GM12875 (cell line): ENCODE measurements around the gene UNC5B.

ENCODE experiments used
- H3K4me3 ChIP-seq: one replicate; pipeline ENCODE4 v1.5.1; 2011; ENCODE audit warnings: low read depth, low read length, control low read depth
- CTCF ChIP-seq: IDR thresholded peaks from 2 replicates; pipeline ENCODE4 v1.5.1; 2011; ENCODE audit warnings: low read depth, mild to moderate bottlenecking, control low read depth, inconsistent platforms, low read length, moderate library complexity, borderline replicate concordance; ENCODE audit not compliant: insufficient read depth

Gene UNC5B

GRCh38 chr10:71256661-71257318 lies 44.4 kb downstream of the UNC5B start:
- no peak for TF ChIP-seq CTCF
- no peak overlapping the region for H3K4me3 ChIP-seq

DNA sequence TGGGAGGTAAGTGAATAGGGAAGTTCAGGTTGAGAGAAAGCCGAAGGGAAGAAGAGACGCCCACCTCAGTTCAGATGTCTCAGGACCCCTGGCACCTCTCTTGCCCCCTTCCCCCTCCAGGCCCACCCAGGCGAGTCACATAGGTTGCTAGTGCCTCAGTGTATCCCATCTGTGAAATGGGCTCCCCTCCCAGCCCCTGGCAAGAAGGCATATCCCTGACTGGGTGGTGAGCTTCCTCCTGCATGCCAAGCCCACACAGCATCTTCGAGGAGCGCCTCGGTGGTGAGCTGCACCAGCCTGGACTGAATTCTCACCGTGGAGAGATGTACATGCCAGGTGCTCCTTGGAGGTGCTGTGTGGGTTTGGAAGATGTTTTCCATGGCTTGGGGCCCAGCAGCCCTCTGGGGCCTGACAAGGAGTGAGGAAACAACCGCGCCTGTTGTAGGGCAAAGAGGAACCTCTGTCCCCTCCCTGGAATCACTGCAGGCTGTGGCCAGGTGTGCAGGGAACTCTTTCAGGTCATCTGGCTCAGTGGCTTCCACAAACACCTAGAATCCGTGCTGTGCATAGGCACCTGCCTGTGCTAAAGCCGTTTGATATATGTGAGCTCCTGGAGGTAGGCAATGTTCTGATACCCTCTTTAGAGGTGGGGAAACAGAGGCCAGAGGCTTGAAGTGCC lies 45.1 kb downstream of the UNC5B start:
- TF ChIP-seq CTCF, result no peak
- no peak overlapping the region for H3K4me3 ChIP-seq

GRCh38 chr10:71258046-71258445 lies 45.7 kb downstream of the UNC5B start:
- no peak overlapping the region for H3K4me3 ChIP-seq
- no peak for TF ChIP-seq CTCF

- no peak for TF ChIP-seq CTCF
- H3K4me3 ChIP-seq, result no peak overlapping the region
Measured at GRCh38 chr10:71258446-71259145, 46.2 kb downstream of the UNC5B start.

DNA sequence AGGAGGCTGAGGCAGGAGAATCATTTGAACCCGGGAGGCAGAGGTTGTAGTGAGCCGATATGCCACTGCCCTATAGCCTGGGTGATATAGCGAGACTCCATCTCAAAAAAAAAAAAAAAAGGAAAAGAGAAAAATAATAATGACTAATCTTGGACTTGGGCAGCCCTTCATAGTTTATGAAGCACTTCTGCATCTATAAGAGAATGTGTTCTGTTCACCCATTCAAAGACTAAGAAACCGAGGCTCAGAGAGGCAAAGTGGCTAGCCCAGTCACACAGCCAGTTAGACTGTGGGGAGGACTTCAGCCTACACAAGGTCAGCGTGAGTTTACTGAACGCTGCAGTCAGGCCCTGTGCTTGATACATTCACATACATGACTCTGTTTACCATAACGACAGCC lies 46.9 kb downstream of the UNC5B start:
- TF ChIP-seq CTCF, result no peak
- no peak overlapping the region for H3K4me3 ChIP-seq

- H3K4me3 ChIP-seq, result no peak overlapping the region
- no peak for TF ChIP-seq CTCF
Measured at GRCh38 chr10:71259815-71260501, 47.6 kb downstream of the UNC5B start.
